ENCODE data around the gene MYEOV. TPM values are rescaled to one million over a fixed set of nuclear protein-coding genes. Genes with fewer than 3 reads are reported as not detected.

The MYEOV gene
- total and polyA plus RNA-seq, 10 of the 15 experiments (the other 5 are each of a cell fraction or from before 2014, with no cell fraction given): 0.05 to 0.40 (median 0.26) TPM; not detected in 3

- no peak overlapping the region for H3K27ac ChIP-seq (ENCODE audit: control insufficient read depth, insufficient read depth)
- no peaks in the 10 kb centered on the region for H3K36me3 ChIP-seq (ENCODE audit: control insufficient read depth in 2 of 2, insufficient read depth in 2 of 2, low read length in 1 of 2)
- ATAC-seq (no peak), FAIRE-seq (no peak), DNase-seq (ENCODE audit: low read depth, low spot score) (no peak)
- no peaks in the 10 kb centered on the region for H3K27me3 ChIP-seq (replicated peaks in 1 of 2; ENCODE audit: control insufficient read depth in 2 of 2, insufficient read depth in 2 of 2, low read length in 1 of 2)
- no peaks in the 10 kb centered on the region; the same call in 2 of the 3 replicates for H3K9me3 ChIP-seq (replicated peaks; ENCODE audit: control insufficient read depth, insufficient read depth, low read length)
- H2AFZ ChIP-seq (ENCODE audit: control insufficient read depth, low read depth, low read length): no peak overlapping the region
- H3K4me1 ChIP-seq (ENCODE audit: control insufficient read depth, insufficient read depth, low read length): no peaks in the 10 kb centered on the region
- 42% methylated on average over 12 of the region's 13 CpGs for WGBS (ENCODE audit: insufficient coverage, insufficient replicate concordance, low lambda C conversion rate, missing lambda C conversion rate)
- H3K79me2 ChIP-seq (ENCODE audit: control insufficient read depth, insufficient read depth, low read length): no peaks in the 10 kb centered on the region
- no peak overlapping the region for H3K9ac ChIP-seq (ENCODE audit: control insufficient read depth, insufficient read depth, low read length)
- ChIA-PET RAD21 (ENCODE audit: unreplicated experiment) (no interaction called here), POLR2A (no interaction called here), SMC1A (ENCODE audit: uncharacterized antibody, unreplicated experiment) (interaction anchor here (1.0 kb wide), 1 partner anchor 18 kb away, joined by 3 read pairs; no protein-coding TSS in a partner anchor), CTCF (no interaction called here)
- in situ Hi-C loops (cut with MboI) (no loop called here), intact Hi-C loops (cut with micrococcal nuclease; ENCODE audit: unreplicated experiment) (no loop called here)
- no peak overlapping the region for H3K4me3 ChIP-seq
- no peak for TF ChIP-seq WRNIP1 (IDR thresholded peaks at IDR 0.05; ENCODE audit: borderline replicate concordance, low read depth, low read length)
- TF ChIP-seq HCFC1 (IDR thresholded peaks at IDR 0.05; ENCODE audit: low read length): no peak
- no peak for TF ChIP-seq SP1 (IDR thresholded peaks at IDR 0.05; ENCODE audit: low read depth, low read length)
- no peak for TF ChIP-seq JUND (IDR thresholded peaks at IDR 0.05; ENCODE audit: low read depth, low read length)
- no peak for TF ChIP-seq HDAC2 (IDR thresholded peaks at IDR 0.05)
- TF ChIP-seq ASH2L (IDR thresholded peaks at IDR 0.05; ENCODE audit: borderline replicate concordance, low read depth): no peak
- TF ChIP-seq, protein P1, sequence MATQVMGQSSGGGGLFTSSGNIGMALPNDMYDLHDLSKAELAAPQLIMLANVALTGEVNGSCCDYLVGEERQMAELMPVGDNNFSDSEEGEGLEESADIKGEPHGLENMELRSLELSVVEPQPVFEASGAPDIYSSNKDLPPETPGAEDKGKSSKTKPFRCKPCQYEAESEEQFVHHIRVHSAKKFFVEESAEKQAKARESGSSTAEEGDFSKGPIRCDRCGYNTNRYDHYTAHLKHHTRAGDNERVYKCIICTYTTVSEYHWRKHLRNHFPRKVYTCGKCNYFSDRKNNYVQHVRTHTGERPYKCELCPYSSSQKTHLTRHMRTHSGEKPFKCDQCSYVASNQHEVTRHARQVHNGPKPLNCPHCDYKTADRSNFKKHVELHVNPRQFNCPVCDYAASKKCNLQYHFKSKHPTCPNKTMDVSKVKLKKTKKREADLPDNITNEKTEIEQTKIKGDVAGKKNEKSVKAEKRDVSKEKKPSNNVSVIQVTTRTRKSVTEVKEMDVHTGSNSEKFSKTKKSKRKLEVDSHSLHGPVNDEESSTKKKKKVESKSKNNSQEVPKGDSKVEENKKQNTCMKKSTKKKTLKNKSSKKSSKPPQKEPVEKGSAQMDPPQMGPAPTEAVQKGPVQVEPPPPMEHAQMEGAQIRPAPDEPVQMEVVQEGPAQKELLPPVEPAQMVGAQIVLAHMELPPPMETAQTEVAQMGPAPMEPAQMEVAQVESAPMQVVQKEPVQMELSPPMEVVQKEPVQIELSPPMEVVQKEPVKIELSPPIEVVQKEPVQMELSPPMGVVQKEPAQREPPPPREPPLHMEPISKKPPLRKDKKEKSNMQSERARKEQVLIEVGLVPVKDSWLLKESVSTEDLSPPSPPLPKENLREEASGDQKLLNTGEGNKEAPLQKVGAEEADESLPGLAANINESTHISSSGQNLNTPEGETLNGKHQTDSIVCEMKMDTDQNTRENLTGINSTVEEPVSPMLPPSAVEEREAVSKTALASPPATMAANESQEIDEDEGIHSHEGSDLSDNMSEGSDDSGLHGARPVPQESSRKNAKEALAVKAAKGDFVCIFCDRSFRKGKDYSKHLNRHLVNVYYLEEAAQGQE (IDR thresholded peaks at IDR 0.05; ENCODE audit: low read depth, low read length): no peak
- TF ChIP-seq TBL1XR1 (IDR thresholded peaks at IDR 0.05; ENCODE audit: low read depth, low read length): no peak
- TF ChIP-seq RAD51 (IDR thresholded peaks at IDR 0.05): no peak
- H3K4me2 ChIP-seq (ENCODE audit: control insufficient read depth, insufficient read depth): no peak overlapping the region
- no TSS peak for BruUV-seq (replicated peaks)
- no peaks in the 10 kb centered on the region for H4K20me1 ChIP-seq (ENCODE audit: control insufficient read depth, insufficient read depth)
Observed at GRCh38 chr11:69319255-69320106, 25.5 kb downstream of the MYEOV start.
